MM.1S (cell line): Measurements from ENCODE around the gene FBXO5.

Experiments used
- DNase-seq: peaks from one replicate; pipeline ENCODE4 v3.0.0-alpha.2; 2015
- H2AFZ ChIP-seq: fragments of 300-600 bp; sonication (generic); 2 replicates; pipeline ENCODE4 v1.6.0; 2016; ENCODE audit warnings: antibody characterized with exemption, low read length
- H3F3A ChIP-seq: fragments of 300-600 bp; sonication (generic); 2 replicates; pipeline ENCODE4 v1.6.1; 2016; ENCODE audit warnings: mild to moderate bottlenecking, antibody characterized with exemption, low read length, moderate library complexity, mixed read lengths; ENCODE audit not compliant: insufficient read depth
- H3K27ac ChIP-seq: fragments of 300-600 bp; sonication (generic); 2 replicates; pipeline ENCODE4 v1.5.1; 2016; ENCODE audit warnings: mild to moderate bottlenecking, low read length
- H3K27me3 ChIP-seq: fragments of 300-600 bp; sonication (generic); replicated peaks from 2 replicates; pipeline ENCODE4 v1.6.0; 2016; ENCODE audit warnings: low read length; ENCODE audit not compliant: insufficient read depth
- H3K36me3 ChIP-seq: fragments of 300-600 bp; sonication (generic); replicated peaks from 2 replicates; pipeline ENCODE4 v1.6.1; 2016; ENCODE audit warnings: mild to moderate bottlenecking, low read length, mixed read lengths; ENCODE audit not compliant: insufficient read depth
- H3K4me1 ChIP-seq: fragments of 300-600 bp; sonication (generic); 2 replicates; pipeline ENCODE4 v1.6.1; 2016; ENCODE audit warnings: low read length, mixed read lengths
- H3K4me2 ChIP-seq: fragments of 300-600 bp; sonication (generic); 2 replicates; pipeline ENCODE4 v1.6.0; 2016; ENCODE audit warnings: low read depth, low read length
- H3K4me3 ChIP-seq: fragments of 300-600 bp; sonication (generic); 2 replicates; pipeline ENCODE4 v1.5.1; 2016; ENCODE audit warnings: low read length, mixed read lengths
- H3K79me2 ChIP-seq: fragments of 300-600 bp; sonication (generic); 2 replicates; pipeline ENCODE4 v1.6.1; 2016; ENCODE audit warnings: mixed run types, low read length, mixed read lengths
- H3K9ac ChIP-seq: fragments of 300-600 bp; sonication (generic); 2 replicates; pipeline ENCODE4 v1.6.1; 2016; ENCODE audit warnings: low read length, mixed read lengths
- H3K9me2 ChIP-seq: fragments of 300-600 bp; sonication (generic); replicated peaks from 2 replicates; pipeline ENCODE4 v1.6.1; 2016; ENCODE audit warnings: mild to moderate bottlenecking, low read length, mixed read lengths; ENCODE audit not compliant: insufficient read depth
- H3K9me3 ChIP-seq: fragments of 300-600 bp; sonication (generic); replicated peaks from 2 replicates; pipeline ENCODE4 v1.6.1; 2016; ENCODE audit warnings: mild to moderate bottlenecking, low read length, mixed read lengths; ENCODE audit not compliant: insufficient read depth
- H4K20me1 ChIP-seq: fragments of 300-600 bp; sonication (generic); 2 replicates; pipeline ENCODE4 v1.6.1; 2016; ENCODE audit warnings: mild to moderate bottlenecking, low read length, moderate library complexity, mixed read lengths; ENCODE audit not compliant: insufficient read depth
- CTCF ChIP-seq: fragments of 300-600 bp; sonication (generic); IDR thresholded peaks from 2 replicates; pipeline ENCODE4 v1.5.1; 2016; ENCODE audit warnings: antibody characterized with exemption, low read length, mixed read lengths
- EZH2 ChIP-seq: fragments of 300-600 bp; sonication (generic); optimal IDR thresholded peaks from 2 replicates; pipeline ENCODE3; 2017; ENCODE audit warnings: low read depth, mild to moderate bottlenecking, antibody characterized with exemption, low read length, mixed read lengths
- EZH2phosphoT487 ChIP-seq: fragments of 300-600 bp; sonication (generic); IDR thresholded peaks from 2 replicates; pipeline ENCODE4 v1.6.1; 2018; ENCODE audit warnings: antibody characterized with exemption, low read length

Gene FBXO5

GRCh38 chr6:153023977-153024708, 41.3 kb upstream of the FBXO5 start:
- Histone ChIP-seq H3K9ac (no peak overlapping the region), H4K20me1 (no peaks in the 10 kb centered on the region), H3F3A (no peaks in the 10 kb centered on the region), H2AFZ (no peak overlapping the region), H3K4me1 (no peaks in the 10 kb centered on the region), H3K36me3 (no peaks in the 10 kb centered on the region), H3K9me2 (no peaks in the 10 kb centered on the region), H3K27me3 (no peaks in the 10 kb centered on the region), H3K79me2 (no peaks in the 10 kb centered on the region), H3K4me2 (no peak overlapping the region), H3K9me3 (no peaks in the 10 kb centered on the region), H3K27ac (no peak overlapping the region), H3K4me3 (no peak overlapping the region)
- peak; percentile 46 for DNase-seq
- TF ChIP-seq CTCF (peak; percentile 60), EZH2phosphoT487 (no peak)

- Histone ChIP-seq H3K9ac (no peak overlapping the region), H4K20me1 (no peaks in the 10 kb centered on the region), H3K9me2 (no peaks in the 10 kb centered on the region), H3K4me3 (no peak overlapping the region), H3K27ac (no peak overlapping the region), H3K27me3 (no peaks in the 10 kb centered on the region), H3K36me3 (no peaks in the 10 kb centered on the region), H3K9me3 (no peaks in the 10 kb centered on the region), H3K4me2 (no peak overlapping the region), H3F3A (no peaks in the 10 kb centered on the region), H3K4me1 (no peaks in the 10 kb centered on the region), H3K79me2 (no peaks in the 10 kb centered on the region), H2AFZ (no peak overlapping the region)
- TF ChIP-seq CTCF: no peak
- no peak for TF ChIP-seq EZH2
- TF ChIP-seq EZH2phosphoT487: no peak
- DNase-seq: no peak
Measured at GRCh38 chr6:153018355-153018754, 35.5 kb upstream of the FBXO5 start.

GRCh38 chr6:153016846-153017245, 34.0 kb upstream of the FBXO5 start:
- Histone ChIP-seq H3K9ac (no peak overlapping the region), H3K9me3 (no peaks in the 10 kb centered on the region), H3K36me3 (no peaks in the 10 kb centered on the region), H2AFZ (no peak overlapping the region), H3K79me2 (no peaks in the 10 kb centered on the region), H3K4me2 (no peak overlapping the region), H3K4me1 (no peaks in the 10 kb centered on the region), H3F3A (no peaks in the 10 kb centered on the region), H3K27ac (no peak overlapping the region), H3K9me2 (no peaks in the 10 kb centered on the region), H3K27me3 (no peaks in the 10 kb centered on the region), H3K4me3 (no peak overlapping the region), H4K20me1 (no peaks in the 10 kb centered on the region)
- DNase-seq: no peak
- TF ChIP-seq EZH2phosphoT487 (no peak), EZH2 (no peak), CTCF (no peak)
